K562 (cell line): ENCODE data around the gene TMEM266. TPM values are rescaled to one million over a fixed set of nuclear protein-coding genes. Genes with fewer than 3 reads are reported as not detected.

ENCODE experiments used
- CBFA2T2 ChIP-seq: fragments of 450-650 bp; conservative IDR thresholded peaks from 2 replicates; pipeline ENCODE4 v1.6.1; 2017; ENCODE audit warnings: mild to moderate bottlenecking
- ELK3 ChIP-seq: fragments of 450-650 bp; formaldehyde crosslinking; IDR thresholded peaks from 2 replicates; pipeline ENCODE4 v1.4.0; 2020; ENCODE audit warnings: mild to moderate bottlenecking
- MNT ChIP-seq, 2 experiments: fragments of 450-650 bp; conservative IDR thresholded peaks; 2 replicates each; pipeline ENCODE4 v1.6.1; 2017; ENCODE audit warnings: mild to moderate bottlenecking in 2 of 2, moderate library complexity in 2 of 2
- NUFIP1 ChIP-seq: fragments of 450-650 bp; IDR thresholded peaks from 2 replicates; pipeline ENCODE4 v1.6.1; 2018; ENCODE audit not compliant: partially characterized antibody
- SIX5 ChIP-seq, 2 experiments: IDR thresholded peaks; 2 replicates each; pipeline ENCODE4 v1.6.1; 2011; ENCODE audit warnings: low read length in 2 of 2, borderline replicate concordance in 1 of 2, low read depth in 1 of 2, mild to moderate bottlenecking in 1 of 2, moderate library complexity in 1 of 2; ENCODE audit not compliant: insufficient read depth in 1 of 2
- ZBTB1 ChIP-seq: sonication (generic); formaldehyde crosslinking; IDR thresholded peaks from 2 replicates; pipeline ENCODE4 v1.8.1; 2023; ENCODE audit warnings: missing genetic modification reagents, low read depth, mild to moderate bottlenecking, borderline replicate concordance
- ZNF274 ChIP-seq: IDR thresholded peaks from 2 replicates; pipeline ENCODE4 v1.6.1; 2011; ENCODE audit warnings: low read depth, mild to moderate bottlenecking, low read length, moderate library complexity, borderline replicate concordance
- ZNF707 ChIP-seq: fragments of 250-450 bp; sonication (Bioruptor Pico); conservative IDR thresholded peaks from 2 replicates; pipeline ENCODE4 v1.8.0; 2022; ENCODE audit warnings: inconsistent platforms, mild to moderate bottlenecking, moderate library complexity
- ZNF77 ChIP-seq: fragments of 250-450 bp; sonication (Bioruptor Pico); IDR thresholded peaks from 2 replicates; pipeline ENCODE4 v1.5.0; 2020
- polyA plus RNA-seq, 8 experiments: library from polyadenylated mRNA; depleted of rRNA in 4 of 8; stranded (reverse) in 5 of 8; unstranded in 3 of 8; fragments of >200 nt; fragmentation: Nextera tagmentation in 2 of 8; fragmentation: Illumina TruSeq in 1 of 8; extraction: Ambion mirVana in 2 of 8; extraction: Trizol in 1 of 8; gene quantifications; 2 replicates each; pipeline versions ENCODE4 v1.2.1 to v1.2.3, GENCODE V29; 2011 to 2014; ENCODE audit warnings: inconsistent platforms in 1 of 8, missing spikeins in 1 of 8
- total RNA-seq, 7 experiments: library from RNA; depleted of rRNA in 6 of 7; stranded (reverse); fragments of >200 nt in 6 of 7; fragmentation: Illumina TruSeq in 2 of 7; extraction: Trizol in 2 of 7; gene quantifications; 2 replicates each; pipeline versions ENCODE4 v1.2.1 to v1.2.3, GENCODE V29; 2011 to 2021; ENCODE audit warnings: low replicate concordance in 1 of 7
- TF ChIP-seq, protein P1 (sequence below): fragments of 450-650 bp; IDR thresholded peaks from 2 replicates; pipeline ENCODE4 v1.6.1; 2016; ENCODE audit warnings: low read depth

TMEM266 gene
- total and polyA plus RNA-seq, 9 of the 15 experiments (the other 6 are each of a cell fraction or from before 2014, with no cell fraction given) = not detected

- TF ChIP-seq MNT (conservative IDR thresholded peaks at IDR 0.05) (no peak), ELK3 (CRISPR knock-in tag) (no peak), SIX5 (IDR thresholded peaks at IDR 0.05; ENCODE audit: borderline replicate concordance in 1 of 2, insufficient read depth in 1 of 2, low read depth in 1 of 2, low read length in 2 of 2) (no peak), ZNF77 (CRISPR knock-in tag) (no peak), ZNF274 (no peak), CBFA2T2 (no peak), ZBTB1 (no peak), ZNF707 (no peak), NUFIP1 (no peak)
- TF ChIP-seq, protein P1, sequence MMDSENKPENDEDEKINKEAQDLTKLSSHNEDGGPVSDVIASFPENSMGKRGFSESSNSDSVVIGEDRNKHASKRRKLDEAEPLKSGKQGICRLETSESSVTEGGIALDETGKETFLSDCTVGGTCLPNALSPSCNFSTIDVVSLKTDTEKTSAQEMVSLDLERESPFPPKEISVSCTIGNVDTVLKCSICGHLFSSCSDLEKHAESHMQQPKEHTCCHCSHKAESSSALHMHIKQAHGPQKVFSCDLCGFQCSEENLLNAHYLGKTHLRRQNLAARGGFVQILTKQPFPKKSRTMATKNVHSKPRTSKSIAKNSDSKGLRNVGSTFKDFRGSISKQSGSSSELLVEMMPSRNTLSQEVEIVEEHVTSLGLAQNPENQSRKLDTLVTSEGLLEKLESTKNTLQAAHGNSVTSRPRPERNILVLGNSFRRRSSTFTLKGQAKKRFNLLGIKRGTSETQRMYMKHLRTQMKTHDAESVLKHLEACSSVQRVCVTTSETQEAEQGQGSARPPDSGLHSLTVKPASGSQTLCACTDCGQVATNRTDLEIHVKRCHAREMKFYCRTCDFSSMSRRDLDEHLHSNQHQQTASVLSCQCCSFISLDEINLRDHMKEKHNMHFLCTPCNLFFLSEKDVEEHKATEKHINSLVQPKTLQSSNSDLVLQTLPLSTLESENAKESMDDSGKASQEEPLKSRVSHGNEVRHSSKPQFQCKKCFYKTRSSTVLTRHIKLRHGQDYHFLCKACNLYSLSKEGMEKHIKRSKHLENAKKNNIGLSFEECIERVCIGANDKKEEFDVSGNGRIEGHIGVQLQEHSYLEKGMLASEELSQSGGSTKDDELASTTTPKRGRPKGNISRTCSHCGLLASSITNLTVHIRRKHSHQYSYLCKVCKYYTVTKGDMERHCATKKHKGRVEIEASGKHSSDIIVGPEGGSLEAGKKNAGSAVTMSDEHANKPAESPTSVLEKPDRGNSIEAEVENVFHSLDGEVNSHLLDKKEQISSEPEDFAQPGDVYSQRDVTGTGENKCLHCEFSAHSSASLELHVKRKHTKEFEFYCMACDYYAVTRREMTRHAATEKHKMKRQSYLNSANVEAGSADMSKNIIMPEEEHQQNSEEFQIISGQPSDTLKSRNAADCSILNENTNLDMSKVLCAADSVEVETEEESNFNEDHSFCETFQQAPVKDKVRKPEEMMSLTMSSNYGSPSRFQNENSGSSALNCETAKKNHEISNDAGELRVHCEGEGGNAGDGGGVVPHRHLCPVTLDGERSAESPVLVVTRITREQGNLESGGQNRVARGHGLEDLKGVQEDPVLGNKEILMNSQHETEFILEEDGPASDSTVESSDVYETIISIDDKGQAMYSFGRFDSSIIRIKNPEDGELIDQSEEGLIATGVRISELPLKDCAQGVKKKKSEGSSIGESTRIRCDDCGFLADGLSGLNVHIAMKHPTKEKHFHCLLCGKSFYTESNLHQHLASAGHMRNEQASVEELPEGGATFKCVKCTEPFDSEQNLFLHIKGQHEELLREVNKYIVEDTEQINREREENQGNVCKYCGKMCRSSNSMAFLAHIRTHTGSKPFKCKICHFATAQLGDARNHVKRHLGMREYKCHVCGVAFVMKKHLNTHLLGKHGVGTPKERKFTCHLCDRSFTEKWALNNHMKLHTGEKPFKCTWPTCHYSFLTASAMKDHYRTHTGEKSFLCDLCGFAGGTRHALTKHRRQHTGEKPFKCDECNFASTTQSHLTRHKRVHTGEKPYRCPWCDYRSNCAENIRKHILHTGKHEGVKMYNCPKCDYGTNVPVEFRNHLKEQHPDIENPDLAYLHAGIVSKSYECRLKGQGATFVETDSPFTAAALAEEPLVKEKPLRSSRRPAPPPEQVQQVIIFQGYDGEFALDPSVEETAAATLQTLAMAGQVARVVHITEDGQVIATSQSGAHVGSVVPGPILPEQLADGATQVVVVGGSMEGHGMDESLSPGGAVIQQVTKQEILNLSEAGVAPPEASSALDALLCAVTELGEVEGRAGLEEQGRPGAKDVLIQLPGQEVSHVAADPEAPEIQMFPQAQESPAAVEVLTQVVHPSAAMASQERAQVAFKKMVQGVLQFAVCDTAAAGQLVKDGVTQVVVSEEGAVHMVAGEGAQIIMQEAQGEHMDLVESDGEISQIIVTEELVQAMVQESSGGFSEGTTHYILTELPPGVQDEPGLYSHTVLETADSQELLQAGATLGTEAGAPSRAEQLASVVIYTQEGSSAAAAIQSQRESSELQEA = no peak
- TF ChIP-seq, all 486 proteins: peak for 0
Measured at GRCh38 chr15:76176059-76176458, 116.3 kb downstream of the TMEM266 start (continued).
